Upper lobe of left lung (tissue), 6 donors: ENCODE data around the gene CCDC57. TPM values are rescaled to one million over a fixed set of nuclear protein-coding genes. Genes with fewer than 3 reads are reported as not detected.

Experiments used
- ATAC-seq, 2 donors: fragments of 200-7000 bp; cut with Tn5 transposase; one replicate each; pipeline ENCODE4 v1.9.1; 2022; ENCODE audit warnings: mild to moderate bottlenecking in 2 of 2, moderate library complexity in 2 of 2; ENCODE audit not compliant: low FRiP score in 2 of 2
- DNase-seq, 2 donors: peaks; one replicate each; pipeline ENCODE4 v3.0.0-alpha.2; 2019 to 2020
- H3K27ac ChIP-seq, 4 donors: fragments of 200-600 bp; sonication (generic); one replicate each; pipeline ENCODE4 v1.5.1; 2016 to 2019
- H3K27me3 ChIP-seq, 4 donors: fragments of 200-600 bp; sonication (generic); one replicate each; pipeline ENCODE4 v1.5.1; 2017 to 2019
- H3K36me3 ChIP-seq, 4 donors: fragments of 200-600 bp; sonication (generic); one replicate each; pipeline ENCODE4 v1.5.1; 2016 to 2019
- H3K4me1 ChIP-seq, 4 donors: fragments of 200-600 bp; sonication (generic); one replicate each; pipeline ENCODE4 v1.5.1; 2018 to 2019
- H3K4me3 ChIP-seq, 4 donors: fragments of 200-600 bp; sonication (generic); one replicate each; pipeline ENCODE4 v1.5.1; 2017 to 2019; ENCODE audit warnings: mild to moderate bottlenecking in 2 of 4, moderate library complexity in 1 of 4
- H3K9me3 ChIP-seq, 4 donors: fragments of 200-600 bp; sonication (generic); one replicate each; pipeline ENCODE4 v1.5.1; 2018 to 2019
- EP300 ChIP-seq, 4 donors: sonication (generic); formaldehyde crosslinking; IDR thresholded peaks; one replicate each; pipeline ENCODE4 v1.5.1; 2017; ENCODE audit warnings: antibody characterized with exemption in 4 of 4, control low read depth in 2 of 4
- POLR2A ChIP-seq, 4 donors: fragments of 450-650 bp; IDR thresholded peaks; one replicate each; pipeline ENCODE4 v1.5.1; 2016 to 2017; ENCODE audit warnings: antibody characterized with exemption in 4 of 4, mild to moderate bottlenecking in 2 of 4
- POLR2AphosphoS5 ChIP-seq, 2 donors: sonication (generic); formaldehyde crosslinking; IDR thresholded peaks; one replicate each; pipeline ENCODE4 v1.5.1; 2017; ENCODE audit warnings: antibody characterized with exemption in 2 of 2
- WGBS, 2 donors: methylation state at CpG; one replicate each; pipeline ENCODE4 v1.1.5; 2017 to 2018; 5-methylcytosine and 5-hydroxymethylcytosine counted together
- total RNA-seq, 6 donors: library from RNA; depleted of rRNA in 4 of 6; stranded (reverse); fragments of >200 nt in 4 of 6; gene quantifications; one replicate each; pipeline versions ENCODE4 v1.1.0 to v1.2.1, GENCODE V29; 2016 to 2021
- TF ChIP-seq, protein P1 (sequence below), 6 experiments: fragments of 450-650 bp in 4 of 6; fragments of 200-600 bp in 2 of 6; sonication (generic) in 2 of 6; IDR thresholded peaks; one replicate each; pipeline ENCODE4 v1.5.1; 2016 to 2019; ENCODE audit warnings: antibody characterized with exemption in 6 of 6
- donor health status: DM: no; HTN: no; CAD: no; lungs with moderate emphysema.
- donor health status: DM: no; HTN: yes; CAD: no; lungs with severe emphysema.

The CCDC57 gene
- total RNA-seq, 6 donors from 2014 or later = 52.9 to 204 (median 71.8) TPM

DNA sequence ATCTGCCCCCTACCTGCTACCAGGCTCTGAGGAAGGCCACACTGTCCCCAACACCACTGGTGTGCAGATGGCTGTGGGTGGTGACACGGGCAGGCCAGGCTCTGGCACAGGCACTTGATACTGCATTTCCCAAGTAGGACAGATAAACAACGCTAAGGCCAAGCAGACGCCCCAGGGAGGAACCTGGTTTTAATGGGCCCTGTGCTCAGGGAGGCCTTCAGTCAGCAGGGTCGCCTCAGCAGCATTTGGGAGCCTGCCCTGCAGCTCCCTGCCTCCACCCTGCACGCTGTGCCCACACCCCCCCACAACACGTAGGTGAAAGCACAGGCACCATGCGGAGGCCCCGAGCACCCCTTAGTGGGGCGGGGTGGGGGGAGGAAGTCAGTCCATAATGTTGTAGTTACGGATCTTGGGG is 111.3 kb downstream of the CCDC57 start:
- peaks cover 0 to under 1% (median 0%) of the 10 kb centered on the region in 4 donors for H3K36me3 ChIP-seq
- peak overlapping the region in 2 of 4 donors; percentile 91 to 96 for H3K27ac ChIP-seq
- WGBS, 2 donors = 81 to 82% methylated on average over 7 to 10 of the region's 10 CpGs
- no peak overlapping the region for H3K4me3 ChIP-seq
- H3K4me1 ChIP-seq = peaks cover 45 to 82% (median 69%) of the 10 kb centered on the region in 4 donors
- H3K27me3 ChIP-seq = no peaks in the 10 kb centered on the region
- ATAC-seq = no peak
- DNase-seq = peak in 1 of 2 donors; percentile 39
- H3K9me3 ChIP-seq = no peaks in the 10 kb centered on the region
- TF ChIP-seq, protein P1, sequence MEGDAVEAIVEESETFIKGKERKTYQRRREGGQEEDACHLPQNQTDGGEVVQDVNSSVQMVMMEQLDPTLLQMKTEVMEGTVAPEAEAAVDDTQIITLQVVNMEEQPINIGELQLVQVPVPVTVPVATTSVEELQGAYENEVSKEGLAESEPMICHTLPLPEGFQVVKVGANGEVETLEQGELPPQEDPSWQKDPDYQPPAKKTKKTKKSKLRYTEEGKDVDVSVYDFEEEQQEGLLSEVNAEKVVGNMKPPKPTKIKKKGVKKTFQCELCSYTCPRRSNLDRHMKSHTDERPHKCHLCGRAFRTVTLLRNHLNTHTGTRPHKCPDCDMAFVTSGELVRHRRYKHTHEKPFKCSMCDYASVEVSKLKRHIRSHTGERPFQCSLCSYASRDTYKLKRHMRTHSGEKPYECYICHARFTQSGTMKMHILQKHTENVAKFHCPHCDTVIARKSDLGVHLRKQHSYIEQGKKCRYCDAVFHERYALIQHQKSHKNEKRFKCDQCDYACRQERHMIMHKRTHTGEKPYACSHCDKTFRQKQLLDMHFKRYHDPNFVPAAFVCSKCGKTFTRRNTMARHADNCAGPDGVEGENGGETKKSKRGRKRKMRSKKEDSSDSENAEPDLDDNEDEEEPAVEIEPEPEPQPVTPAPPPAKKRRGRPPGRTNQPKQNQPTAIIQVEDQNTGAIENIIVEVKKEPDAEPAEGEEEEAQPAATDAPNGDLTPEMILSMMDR (IDR thresholded peaks at IDR 0.05) = no peak
- TF ChIP-seq POLR2A (IDR thresholded peaks at IDR 0.05) (no peak), POLR2AphosphoS5 (IDR thresholded peaks at IDR 0.05) (no peak), EP300 (IDR thresholded peaks at IDR 0.05) (no peak)

DNA sequence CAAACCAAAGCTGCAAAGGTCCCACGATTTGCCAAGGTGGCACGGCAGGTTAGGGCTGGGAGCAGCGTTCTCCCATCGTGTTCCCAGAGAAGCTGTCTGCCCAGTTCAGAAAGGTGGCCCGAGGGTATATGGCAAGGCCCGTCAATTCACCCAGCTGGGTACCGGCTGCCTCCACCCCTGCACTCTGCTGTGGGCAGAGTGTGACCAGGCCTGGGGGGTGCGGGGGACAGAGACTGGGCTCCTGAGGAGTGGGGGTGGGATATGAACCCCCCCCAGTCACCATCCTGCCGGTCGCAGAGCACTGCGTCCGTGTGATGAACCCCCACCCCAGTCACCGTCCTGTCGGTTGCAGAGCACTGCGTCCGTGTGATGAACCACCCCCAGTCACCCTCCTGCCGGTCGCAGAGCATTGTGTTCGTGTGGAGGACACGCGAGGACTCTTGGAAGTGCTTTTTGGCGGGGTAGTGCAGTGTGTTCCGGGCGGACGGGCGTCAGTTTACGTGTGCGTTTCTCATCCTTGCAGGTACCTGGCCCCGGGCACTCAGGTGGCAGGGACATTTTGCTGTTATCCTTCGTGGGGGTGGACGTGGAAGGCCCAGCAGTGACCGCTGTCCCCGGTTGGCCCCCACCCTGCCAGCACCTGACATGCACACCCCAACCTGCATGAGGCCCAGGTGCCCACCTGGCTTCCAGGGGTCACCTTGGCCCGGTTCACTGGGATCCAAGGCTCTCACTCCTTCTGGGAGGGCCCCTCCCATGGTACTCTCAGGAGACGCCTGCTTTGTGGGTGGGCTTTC is 111.9 kb downstream of the CCDC57 start:
- DNase-seq (peak in 1 of 2 donors; percentile 51), ATAC-seq (no peak)
- peaks cover 39 to 79% (median 65%) of the 10 kb centered on the region in 4 donors for H3K4me1 ChIP-seq
- no peaks in the 10 kb centered on the region for H3K9me3 ChIP-seq
- H3K27me3 ChIP-seq = no peaks in the 10 kb centered on the region
- TF ChIP-seq, protein P1 (IDR thresholded peaks at IDR 0.05) = no peak
- TF ChIP-seq EP300 (IDR thresholded peaks at IDR 0.05) = no peak
- TF ChIP-seq POLR2AphosphoS5 (IDR thresholded peaks at IDR 0.05) = no peak
- no peak for TF ChIP-seq POLR2A (IDR thresholded peaks at IDR 0.05)
- H3K4me3 ChIP-seq = no peak overlapping the region
- peaks cover 0 to 7% (median 5%) of the 10 kb centered on the region in 4 donors for H3K36me3 ChIP-seq
- 95% methylated on average over 16 to 22 of the region's 35 CpGs for WGBS, 2 donors
- peak overlapping the region in 3 of 4 donors; percentile 95 to 98 (median 96) for H3K27ac ChIP-seq

DNA sequence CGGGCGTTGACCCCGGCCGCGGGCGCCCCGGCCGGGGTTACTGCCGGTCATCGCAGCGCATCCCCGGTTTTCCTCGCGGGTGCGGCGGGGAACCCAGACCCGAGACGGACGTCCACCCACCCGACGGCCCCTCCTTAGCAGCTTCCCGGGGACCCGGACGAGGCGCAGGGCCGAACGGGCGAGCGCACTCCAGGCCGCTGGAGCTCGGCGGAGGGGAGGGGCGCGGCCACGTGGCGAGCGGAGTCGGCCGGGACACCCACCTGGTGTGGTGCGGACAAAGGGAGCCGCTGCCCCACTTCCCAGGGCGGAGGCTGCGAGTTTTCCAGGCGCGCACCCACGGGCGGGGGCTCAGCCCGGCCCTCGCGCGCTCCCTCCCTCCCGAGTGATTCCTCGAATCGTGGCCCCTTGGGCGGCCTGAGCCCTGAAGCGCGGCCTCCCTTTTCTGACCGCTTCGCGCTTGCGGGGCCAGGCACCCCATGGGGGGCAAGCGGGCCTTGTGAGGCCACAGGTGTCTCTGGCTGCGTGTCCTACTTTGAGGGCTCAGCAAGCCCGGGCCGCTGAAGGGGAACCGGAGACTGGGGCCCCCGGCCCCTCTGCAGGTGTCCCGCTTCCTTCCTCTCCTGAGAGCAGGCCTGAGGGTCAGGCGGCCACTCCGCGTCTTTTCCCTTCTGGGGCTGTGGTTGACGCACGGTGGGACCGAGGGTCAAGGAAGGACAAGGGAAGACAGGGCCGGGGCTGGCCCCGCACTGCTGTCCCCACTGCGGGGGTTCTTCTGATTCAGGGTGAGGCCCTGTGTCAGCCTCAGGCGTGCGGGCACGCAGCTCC is 113.5 kb downstream of the CCDC57 start:
- Histone ChIP-seq H3K4me3 (peak overlapping the region; percentile 45 to 95 (median 80)), H3K9me3 (no peaks in the 10 kb centered on the region), H3K27me3 (no peaks in the 10 kb centered on the region), H3K36me3 (peaks cover 0 to 21% (median 20%) of the 10 kb centered on the region in 4 donors), H3K27ac (peak overlapping the region; percentile 95 to 99 (median 97)), H3K4me1 (peaks cover 25 to 74% (median 54%) of the 10 kb centered on the region in 4 donors)
- no peak for TF ChIP-seq EP300 (IDR thresholded peaks at IDR 0.05)
- TF ChIP-seq POLR2AphosphoS5 (IDR thresholded peaks at IDR 0.05) = no peak
- 16 to 35% methylated on average over 19 to 27 of the region's 80 CpGs for WGBS, 2 donors
- ATAC-seq (peak in 1 of 2 donors; percentile 29), DNase-seq (no peak)

DNA sequence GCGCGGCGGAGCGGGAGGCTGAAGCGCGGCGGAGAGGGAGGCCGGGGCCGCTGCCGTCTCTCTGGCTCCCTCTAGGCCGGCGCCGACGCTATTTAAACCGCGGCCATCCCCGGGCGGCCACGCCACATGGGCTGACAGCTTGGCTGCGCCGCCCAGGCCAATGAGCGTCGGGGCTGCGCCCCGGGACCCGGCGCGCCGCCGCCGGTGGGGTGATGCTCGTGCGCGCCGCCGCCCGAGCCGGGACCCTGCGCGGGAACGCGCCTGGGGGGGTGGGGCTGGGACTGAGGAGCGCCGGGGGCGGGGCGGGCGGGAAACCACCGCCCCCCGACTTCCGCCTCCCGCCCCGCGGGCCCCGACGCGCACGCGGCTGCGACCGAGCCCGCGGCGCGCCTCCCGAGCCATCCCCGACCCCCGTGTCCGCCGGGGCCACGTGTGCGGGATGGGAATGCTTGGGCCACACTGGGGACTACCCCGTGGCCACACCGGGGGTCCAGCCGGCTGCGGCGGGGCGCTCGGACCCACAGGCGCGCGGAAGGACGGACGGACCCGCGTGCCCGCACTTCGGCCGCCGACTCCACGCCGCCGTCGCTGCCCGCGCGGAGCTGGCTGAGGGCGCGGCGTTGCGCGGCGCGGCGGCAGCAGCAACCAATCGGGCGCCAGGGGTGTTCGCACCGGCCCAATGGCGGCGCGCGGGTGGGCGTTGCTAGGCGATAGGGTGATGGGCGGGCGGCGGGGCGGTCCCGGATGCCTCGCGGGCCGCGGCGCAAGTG is 114.3 kb downstream of the CCDC57 start, which contains the start of gene FASN:
TSS of gene FASN (minus strand) at position 68 of the 770 bp plus-strand sequence. CDS start 1,791 bp downstream, outside the sequence.
- H3K9me3 ChIP-seq = no peaks in the 10 kb centered on the region
- 1% methylated on average over 29 of the region's 124 CpGs; no CpG with 5 or more reads in 1 of the 2 donors for WGBS, 2 donors
- peak within 1 kb of the TSS; percentile 95 to 99 (median 97) for H3K27ac ChIP-seq
- peaks cover 23 to 74% (median 47%) of the 10 kb centered on the region in 4 donors for H3K4me1 ChIP-seq
- H3K36me3 ChIP-seq = peaks cover 6 to 29% (median 28%) of the 10 kb centered on the region in 4 donors
- ATAC-seq (peak; percentile 87 to 93), DNase-seq (peak; percentile 94 to 99)
- no peaks in the 10 kb centered on the region for H3K27me3 ChIP-seq
- TF ChIP-seq POLR2A (IDR thresholded peaks at IDR 0.05) (peak in 3 of 4 donors; percentile 95 to 99 (median 99)), EP300 (IDR thresholded peaks at IDR 0.05) (peak in 1 of 4 donors; percentile 49), POLR2AphosphoS5 (IDR thresholded peaks at IDR 0.05) (peak; percentile 10 to 87)
- TF ChIP-seq, protein P1 (IDR thresholded peaks at IDR 0.05) = peak in 5 of 6 experiments; percentile 37 to 73 (median 58)
- H3K4me3 ChIP-seq = peak within 1 kb of the TSS; percentile 68 to 95 (median 87)
